Natural killer cell (primary cell): ENCODE measurements around the gene LRRK2. TPM values are rescaled to one million over a fixed set of nuclear protein-coding genes. Genes with fewer than 3 reads are reported as not detected.

Source experiments
- ATAC-seq, 3 donors: fragments of 150-1000 bp in 2 of 3; fragments of 200-7000 bp in 1 of 3; cut with Tn5 transposase; 1 replicate in 1 of 3; 2 replicates in 2 of 3; pipeline ENCODE4 v1.10.0; 2021; ENCODE audit warnings: mild to moderate bottlenecking in 2 of 3, moderate library complexity in 2 of 3
- DNase-seq, 2 donors: peaks; one replicate each; pipeline versions ENCODE4 v3.0.0 to v3.0.0-alpha.2; 2013 to 2021; ENCODE audit warnings: mixed read lengths in 1 of 2
- H3K27ac ChIP-seq: one replicate; pipeline ENCODE4 v1.5.1; 2013; ENCODE audit warnings: mild to moderate bottlenecking, low read length
- H3K27me3 ChIP-seq: one replicate; pipeline ENCODE4 v1.6.1; 2013; ENCODE audit warnings: low read length; ENCODE audit not compliant: control insufficient read depth, insufficient read depth
- H3K36me3 ChIP-seq: one replicate; pipeline ENCODE4 v1.6.1; 2013; ENCODE audit warnings: low read length; ENCODE audit not compliant: control insufficient read depth, insufficient read depth
- H3K4me1 ChIP-seq: one replicate; pipeline ENCODE4 v1.6.1; 2013; ENCODE audit warnings: low read length; ENCODE audit not compliant: control insufficient read depth, insufficient read depth
- H3K4me3 ChIP-seq: one replicate; pipeline ENCODE4 v1.5.1; 2013; ENCODE audit warnings: low read length
- H3K9me3 ChIP-seq: one replicate; pipeline ENCODE4 v1.6.1; 2013; ENCODE audit warnings: low read length; ENCODE audit not compliant: control insufficient read depth, insufficient read depth
- H3K27ac Mint-ChIP-seq, 2 donors: one replicate each; pipeline ENCODE4 v1.8.0; 2022; ENCODE audit warnings: mild to moderate bottlenecking in 2 of 2, mixed read lengths in 2 of 2, moderate library complexity in 1 of 2
- H3K27me3 Mint-ChIP-seq, 2 donors: one replicate each; pipeline ENCODE4 v1.8.0; 2022; ENCODE audit warnings: low read depth in 2 of 2, mixed read lengths in 2 of 2
- H3K36me3 Mint-ChIP-seq: one replicate; pipeline ENCODE4 v1.8.0; 2022; ENCODE audit warnings: mixed read lengths
- H3K4me1 Mint-ChIP-seq, 2 donors: one replicate each; pipeline ENCODE4 v1.8.0; 2022; ENCODE audit warnings: mixed read lengths in 2 of 2
- H3K4me3 Mint-ChIP-seq: one replicate; pipeline ENCODE4 v1.8.0; 2022; ENCODE audit warnings: mild to moderate bottlenecking, moderate library complexity, mixed read lengths
- H3K9me3 Mint-ChIP-seq, 2 donors: one replicate each; pipeline ENCODE4 v1.8.0; 2022; ENCODE audit warnings: mixed read lengths in 2 of 2
- WGBS: methylation state at CpG from one replicate; pipeline ENCODE4 v1.1.7; 2013; ENCODE audit warnings: missing lambda C conversion rate; ENCODE audit not compliant: insufficient coverage; 5-methylcytosine and 5-hydroxymethylcytosine counted together
- intact Hi-C: fragments of 100-400 bp; cut with micrococcal nuclease; formaldehyde crosslinking; loops from one replicate; pipeline ENCODE4 v1.14.2; 2022
- total RNA-seq, 4 donors: library from RNA; stranded (reverse); fragments of 120-200 nt in 1 of 4; gene quantifications; one replicate each; pipeline versions ENCODE4 v1.2.3 to v1.2.4, GENCODE V29; 2013 to 2022
- TF ChIP-seq, protein P1 (sequence below): fragments of 200-600 bp; IDR thresholded peaks from one replicate; pipeline ENCODE4 v1.8.0; 2022; ENCODE audit warnings: antibody characterized with exemption

The LRRK2 gene
- 1 to 10 TPM; 1.6 to 6.1 (median 3.3) TPM for total RNA-seq
- 34.8 TPM for total RNA-seq (2013)

DNA sequence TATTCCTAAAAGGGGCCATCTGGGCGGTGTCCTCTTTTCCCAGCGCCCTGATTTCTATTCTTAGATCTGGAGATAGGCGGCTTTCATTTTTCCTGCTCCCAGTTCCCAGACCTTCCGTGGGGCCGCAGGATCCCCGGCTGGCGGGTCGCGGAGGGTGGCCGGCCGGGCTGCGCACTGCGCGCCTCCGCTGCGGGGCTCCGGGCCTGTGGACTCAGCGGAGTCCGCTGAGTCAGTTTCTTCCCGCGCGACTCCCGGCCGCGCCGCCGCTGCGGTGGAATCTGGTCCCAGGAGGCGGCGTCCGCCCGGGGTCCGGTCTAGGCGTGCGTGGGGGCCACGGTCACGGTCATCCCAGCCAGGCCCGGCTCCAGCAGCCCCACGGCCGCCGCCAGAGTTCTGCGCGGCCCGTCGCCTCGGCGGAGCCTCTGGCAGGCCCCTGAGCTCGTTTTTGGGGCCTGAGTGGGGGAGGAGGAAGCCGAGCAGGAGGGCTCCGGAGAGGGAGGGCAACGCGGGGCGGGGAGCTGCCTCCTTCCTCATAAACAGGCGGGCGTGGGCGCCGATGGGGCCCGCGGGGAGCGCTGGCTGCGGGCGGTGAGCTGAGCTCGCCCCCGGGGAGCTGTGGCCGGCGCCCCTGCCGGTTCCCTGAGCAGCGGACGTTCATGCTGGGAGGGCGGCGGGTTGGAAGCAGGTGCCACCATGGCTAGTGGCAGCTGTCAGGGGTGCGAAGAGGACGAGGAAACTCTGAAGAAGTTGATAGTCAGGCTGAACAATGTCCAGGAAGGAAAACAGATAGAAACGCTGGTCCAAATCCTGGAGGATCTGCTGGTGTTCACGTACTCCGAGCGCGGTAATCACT lies at the start of gene LRRK2:
Gene LRRK2, plus strand, starts transcription at position 559 of the 853 bp plus-strand sequence. Its CDS starts 135 bp downstream, at position 694.
- Histone ChIP-seq H3K9me3 (no peaks in the 10 kb centered on the region), H3K27me3 (peaks cover 3% of the 10 kb centered on the region), H3K36me3 (no peaks in the 10 kb centered on the region), H3K4me3 (peak within 1 kb of the TSS; percentile 58), H3K27ac (peak within 1 kb of the TSS; percentile 80), H3K4me1 (peaks cover 4% of the 10 kb centered on the region)
- Mint-ChIP-seq H3K27ac (no peak within 1 kb of the TSS), H3K9me3 (no peaks in the 10 kb centered on the region), H3K36me3 (no peaks in the 10 kb centered on the region), H3K4me3 (peak within 1 kb of the TSS; percentile 80), H3K27me3 (peaks cover 13 to 25% of the 10 kb centered on the region in 2 donors), H3K4me1 (peaks cover 16 to 17% of the 10 kb centered on the region in 2 donors)
- intact Hi-C loops = no loop called here
- DNase-seq (peak; percentile 30 to 59), ATAC-seq (peak; percentile 83 to 85 (median 85))
- TF ChIP-seq, protein P1, sequence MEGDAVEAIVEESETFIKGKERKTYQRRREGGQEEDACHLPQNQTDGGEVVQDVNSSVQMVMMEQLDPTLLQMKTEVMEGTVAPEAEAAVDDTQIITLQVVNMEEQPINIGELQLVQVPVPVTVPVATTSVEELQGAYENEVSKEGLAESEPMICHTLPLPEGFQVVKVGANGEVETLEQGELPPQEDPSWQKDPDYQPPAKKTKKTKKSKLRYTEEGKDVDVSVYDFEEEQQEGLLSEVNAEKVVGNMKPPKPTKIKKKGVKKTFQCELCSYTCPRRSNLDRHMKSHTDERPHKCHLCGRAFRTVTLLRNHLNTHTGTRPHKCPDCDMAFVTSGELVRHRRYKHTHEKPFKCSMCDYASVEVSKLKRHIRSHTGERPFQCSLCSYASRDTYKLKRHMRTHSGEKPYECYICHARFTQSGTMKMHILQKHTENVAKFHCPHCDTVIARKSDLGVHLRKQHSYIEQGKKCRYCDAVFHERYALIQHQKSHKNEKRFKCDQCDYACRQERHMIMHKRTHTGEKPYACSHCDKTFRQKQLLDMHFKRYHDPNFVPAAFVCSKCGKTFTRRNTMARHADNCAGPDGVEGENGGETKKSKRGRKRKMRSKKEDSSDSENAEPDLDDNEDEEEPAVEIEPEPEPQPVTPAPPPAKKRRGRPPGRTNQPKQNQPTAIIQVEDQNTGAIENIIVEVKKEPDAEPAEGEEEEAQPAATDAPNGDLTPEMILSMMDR = no peak
- WGBS = 2% methylated on average over 77 of the region's 78 CpGs

- Histone ChIP-seq H3K4me3 (no peak overlapping the region), H3K27me3 (no peaks in the 10 kb centered on the region), H3K36me3 (no peaks in the 10 kb centered on the region), H3K27ac (no peak overlapping the region), H3K9me3 (no peaks in the 10 kb centered on the region), H3K4me1 (no peaks in the 10 kb centered on the region)
- Mint-ChIP-seq H3K36me3 (no peaks in the 10 kb centered on the region), H3K9me3 (peaks cover 0 to 2% of the 10 kb centered on the region in 2 donors), H3K4me1 (no peaks in the 10 kb centered on the region), H3K27me3 (no peaks in the 10 kb centered on the region), H3K27ac (no peak overlapping the region), H3K4me3 (no peak overlapping the region)
- DNase-seq = no peak
- ATAC-seq = no peak
- TF ChIP-seq, protein P1 = no peak
- intact Hi-C loops = no loop called here
- 50% methylated on average over 1 of the region's 2 CpGs for WGBS
Measured at GRCh38 chr12:40175045-40175444, 49.8 kb upstream of the LRRK2 start.

GRCh38 chr12:40175489-40175888 lies 49.3 kb upstream of the LRRK2 start:
- Histone ChIP-seq H3K4me1 (no peaks in the 10 kb centered on the region), H3K4me3 (no peak overlapping the region), H3K27me3 (no peaks in the 10 kb centered on the region), H3K27ac (no peak overlapping the region), H3K9me3 (no peaks in the 10 kb centered on the region), H3K36me3 (no peaks in the 10 kb centered on the region)
- DNase-seq (no peak), ATAC-seq (no peak)
- intact Hi-C loops = no loop called here
- Mint-ChIP-seq H3K27me3 (no peaks in the 10 kb centered on the region), H3K4me1 (no peaks in the 10 kb centered on the region), H3K36me3 (no peaks in the 10 kb centered on the region), H3K9me3 (peaks cover 0 to 2% of the 10 kb centered on the region in 2 donors), H3K27ac (no peak overlapping the region), H3K4me3 (no peak overlapping the region)
- 95% methylated on average over 3 of the region's 3 CpGs for WGBS
- TF ChIP-seq, protein P1 = no peak
